ENCODE data around the gene MCUB.
"Not testable (repeated sequence)": the region's sequence is repeated elsewhere in the genome, so short reads cannot be mapped to it uniquely, and the experiment has no call there.

Gene MCUB

GRCh38 chr4:109559983-109560686 is at the start of gene MCUB:
Gene MCUB, plus strand, starts transcription at chr4:109560246. Its CDS starts 92 bp downstream, at chr4:109560338.
- peak; percentile 82 to 87 (median 86) for DNase-seq (ENCODE audit: low read depth in 3 of 3)

- DNase-seq (ENCODE audit: low read depth in 3 of 3) = no peak
Observed at GRCh38 chr4:109510687-109511086, 49.4 kb upstream of the MCUB start.

- DNase-seq (ENCODE audit: low read depth in 3 of 3) = no peak
Observed at GRCh38 chr4:109511414-109511813, 48.6 kb upstream of the MCUB start.

GRCh38 chr4:109513368-109513767 is 46.7 kb upstream of the MCUB start:
- not testable (repeated sequence) for DNase-seq (ENCODE audit: low read depth in 3 of 3)

- no peak for DNase-seq (ENCODE audit: low read depth in 3 of 3)
Observed at GRCh38 chr4:109532182-109532581, 27.9 kb upstream of the MCUB start.

DNA sequence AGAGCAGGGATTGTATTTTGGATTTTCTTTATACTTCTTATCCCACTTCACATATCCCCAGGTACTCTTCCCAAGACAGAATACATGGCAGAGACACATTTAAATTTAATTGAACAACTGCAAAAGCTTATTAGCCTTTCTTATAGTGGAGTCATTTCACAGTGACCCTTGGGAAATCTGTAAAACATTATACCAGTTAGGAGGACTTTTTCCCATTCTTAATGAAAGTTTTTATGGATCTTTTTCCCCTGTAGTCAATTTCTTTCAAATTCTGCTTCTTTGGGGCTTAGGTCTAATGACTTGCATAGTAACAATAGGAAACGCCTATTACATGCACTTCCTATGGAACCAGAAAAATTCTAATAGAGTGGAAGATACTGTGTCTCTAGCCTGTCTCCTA is 14.6 kb upstream of the MCUB start:
- DNase-seq (ENCODE audit: low read depth in 3 of 3) = no peak

- no peak for DNase-seq (ENCODE audit: low read depth in 3 of 3)
Observed at GRCh38 chr4:109547394-109547793, 12.7 kb upstream of the MCUB start.

DNA sequence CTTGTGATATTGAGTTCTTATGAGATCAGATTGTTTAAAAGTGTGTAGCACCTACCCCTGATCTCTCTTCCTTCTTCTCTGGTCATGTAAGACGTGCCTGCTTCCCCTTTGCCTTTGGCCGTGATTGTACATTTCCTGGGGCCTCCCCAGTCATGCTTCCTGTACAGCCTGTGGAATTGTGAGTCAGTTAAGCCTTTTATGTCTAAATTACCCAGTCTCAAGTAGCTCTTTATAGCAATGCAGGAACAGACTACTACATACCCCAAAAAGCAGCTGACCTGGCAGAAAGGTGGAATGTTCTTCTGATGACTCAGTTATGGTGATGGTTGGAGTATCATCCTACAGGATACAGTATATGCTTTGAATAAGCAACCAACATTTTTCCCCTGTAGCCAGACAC is 11.4 kb upstream of the MCUB start:
- peak in 1 of 3 donors; percentile 14 for DNase-seq (ENCODE audit: low read depth in 3 of 3)

GRCh38 chr4:109552237-109552636 is 7.8 kb upstream of the MCUB start:
- DNase-seq (ENCODE audit: low read depth in 3 of 3) = no peak

GRCh38 chr4:109553130-109553529 is 6.9 kb upstream of the MCUB start:
- DNase-seq (ENCODE audit: low read depth in 3 of 3) = no peak

DNA sequence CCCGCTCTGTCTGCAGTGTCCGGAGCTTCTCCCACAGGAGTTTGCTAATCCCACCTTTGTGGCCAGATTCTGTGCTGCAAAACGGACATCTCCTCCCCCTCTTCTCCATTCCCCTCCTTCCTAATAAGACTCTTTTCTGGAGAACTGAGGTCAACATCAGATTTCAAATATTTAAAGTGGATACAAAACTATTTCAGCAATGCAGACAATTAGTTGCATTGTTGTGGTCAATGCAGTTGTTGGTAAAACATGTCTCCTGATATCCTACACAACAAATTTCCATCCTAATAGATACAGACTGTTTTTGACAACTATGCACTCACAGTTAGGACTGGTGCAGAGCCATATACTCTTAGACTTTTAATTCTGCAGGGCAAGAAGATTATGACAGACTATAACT is 5.1 kb upstream of the MCUB start:
- DNase-seq (ENCODE audit: low read depth in 3 of 3) = no peak

DNA sequence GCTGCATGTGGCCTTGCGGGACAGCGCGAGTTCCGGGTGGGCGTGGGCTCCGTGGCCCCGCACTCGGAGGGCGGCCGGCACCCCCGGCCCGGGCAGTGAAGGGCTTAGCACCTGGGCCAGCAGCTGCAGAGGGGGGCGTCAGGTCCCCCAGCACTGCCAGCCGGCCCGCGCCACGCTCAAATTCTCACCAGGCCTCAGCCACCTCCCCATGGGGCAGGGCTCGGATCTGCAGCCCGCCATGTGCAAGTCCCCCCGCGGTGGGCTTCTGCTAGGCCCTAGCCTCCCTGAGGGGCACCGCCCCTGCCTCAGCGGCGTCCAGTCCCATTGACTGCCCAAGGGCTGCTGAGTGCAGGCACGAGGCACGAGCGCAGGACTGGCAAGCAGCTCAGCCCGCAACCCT is 2.6 kb upstream of the MCUB start:
- DNase-seq (ENCODE audit: low read depth in 3 of 3) = no peak

DNA sequence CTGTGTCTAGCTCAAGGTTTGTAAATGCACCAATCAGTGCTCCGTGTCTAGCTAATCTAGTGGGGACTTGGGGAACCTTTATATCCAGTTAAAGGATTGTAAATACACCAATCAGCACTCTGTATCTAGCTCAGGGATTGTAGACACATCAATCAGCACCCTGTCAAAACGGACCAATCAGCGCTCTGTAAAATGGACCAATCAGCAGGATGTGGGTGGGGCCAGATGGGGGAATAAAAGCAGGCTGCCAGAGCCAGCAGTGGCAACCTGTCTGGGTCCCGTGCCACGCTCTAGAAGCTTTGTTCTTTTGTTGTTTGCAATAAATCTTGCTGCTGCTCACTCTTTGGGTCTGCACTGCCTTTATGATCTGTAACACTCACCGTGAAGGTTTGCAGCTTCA is 2.0 kb upstream of the MCUB start:
- peak in 1 of 3 donors; percentile 18 for DNase-seq (ENCODE audit: low read depth in 3 of 3)

DNA sequence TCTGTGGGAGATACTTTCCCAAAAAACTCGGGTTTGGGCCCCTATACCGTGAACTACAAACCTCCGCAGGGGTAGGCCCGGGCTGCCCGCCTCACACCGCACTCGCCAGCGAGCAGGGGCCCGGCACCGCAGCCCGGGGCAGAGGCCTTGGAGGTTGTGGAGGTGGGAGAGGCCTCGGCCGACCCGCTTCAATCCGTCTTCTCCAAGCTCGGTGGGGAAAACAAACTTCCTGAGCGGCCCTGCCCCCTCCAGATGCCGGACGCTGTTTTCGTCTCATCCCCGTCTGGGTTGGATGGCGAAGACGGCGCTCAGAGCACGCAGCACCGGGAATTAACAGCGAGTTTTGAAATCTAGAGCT is 442 bp upstream of the MCUB start:
- peak in 2 of 3 donors; percentile 18 to 22 for DNase-seq (ENCODE audit: low read depth in 3 of 3)

GRCh38 chr4:109560687-109561461 is 828 bp downstream of the MCUB start:
- peak; percentile 31 to 52 (median 44) for DNase-seq (ENCODE audit: low read depth in 3 of 3)

DNA sequence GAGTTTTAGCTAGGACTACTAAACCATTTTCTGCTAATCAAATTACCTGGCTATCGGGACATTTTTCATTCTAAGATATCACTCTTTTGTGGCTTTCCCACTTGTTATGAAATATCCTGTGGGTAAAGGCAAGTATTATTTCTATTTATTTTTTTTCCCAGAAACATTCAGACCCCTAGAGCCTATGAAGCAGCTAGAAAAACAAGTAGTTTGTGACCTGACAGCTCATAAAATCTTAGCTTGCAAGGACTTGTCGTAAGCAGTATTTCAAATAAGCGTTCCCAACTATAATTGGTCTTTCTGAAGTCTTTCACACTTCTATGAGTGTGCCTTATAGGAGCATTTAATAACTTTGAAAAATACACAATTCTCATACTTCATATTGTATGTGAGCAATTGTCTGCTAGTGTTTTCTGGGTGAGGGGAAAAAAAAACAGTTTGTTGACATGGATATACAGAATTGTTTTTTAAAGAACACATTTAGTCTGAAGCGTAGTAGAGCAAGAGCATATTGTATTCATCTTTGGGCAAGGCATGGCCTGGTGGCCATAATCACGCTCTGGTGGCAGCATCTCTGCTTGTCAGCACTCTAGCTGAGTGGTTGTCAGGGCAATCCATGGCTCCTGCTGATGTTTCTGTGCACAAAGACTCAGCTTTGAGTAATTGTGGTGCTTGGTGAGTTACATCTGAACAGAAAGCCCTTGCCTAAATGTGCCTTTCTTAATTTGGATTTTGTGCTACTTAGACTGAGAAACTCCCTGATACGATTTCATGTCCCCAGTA is 2.6 kb downstream of the MCUB start:
- DNase-seq (ENCODE audit: low read depth in 3 of 3) = no peak

DNA sequence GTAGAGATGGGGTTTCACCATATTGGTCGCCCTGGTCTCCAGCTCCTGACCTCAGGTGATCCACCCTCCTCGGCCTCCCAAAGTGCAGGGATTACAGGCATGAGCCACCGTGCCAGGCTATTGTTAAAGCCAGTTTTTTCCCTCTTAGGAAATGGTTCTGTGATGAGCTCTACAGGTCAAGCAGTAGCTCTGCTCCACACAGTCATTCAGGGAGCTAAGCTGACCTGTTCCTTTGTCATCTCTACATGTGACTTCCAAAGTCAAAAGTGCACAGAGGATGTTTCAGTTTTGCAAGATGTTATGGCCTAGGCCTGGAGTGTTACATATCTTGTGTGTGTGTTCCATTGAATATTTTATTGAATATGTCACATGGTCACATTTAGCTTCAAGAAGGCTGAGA is 11.4 kb downstream of the MCUB start:
- DNase-seq (ENCODE audit: low read depth in 3 of 3) = no peak

DNA sequence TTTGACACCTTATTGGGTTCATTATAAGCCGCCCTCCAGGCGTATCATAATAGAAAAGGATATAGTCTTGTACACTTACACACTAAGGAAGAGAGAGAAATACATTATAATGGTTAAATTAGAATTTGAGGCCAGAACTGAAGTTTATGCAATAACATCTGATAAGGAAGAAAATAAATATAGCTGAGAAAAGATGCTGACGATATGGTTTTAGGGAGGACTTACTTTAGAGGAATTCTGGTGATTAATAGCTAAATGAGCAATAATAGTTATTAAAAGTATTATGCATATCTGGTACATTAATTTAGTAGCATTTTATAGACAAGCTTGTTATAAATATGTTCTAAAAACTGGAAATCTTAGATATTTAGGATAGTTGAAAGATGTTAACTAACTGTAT is 12.1 kb downstream of the MCUB start:
- no peak for DNase-seq (ENCODE audit: low read depth in 3 of 3)

DNA sequence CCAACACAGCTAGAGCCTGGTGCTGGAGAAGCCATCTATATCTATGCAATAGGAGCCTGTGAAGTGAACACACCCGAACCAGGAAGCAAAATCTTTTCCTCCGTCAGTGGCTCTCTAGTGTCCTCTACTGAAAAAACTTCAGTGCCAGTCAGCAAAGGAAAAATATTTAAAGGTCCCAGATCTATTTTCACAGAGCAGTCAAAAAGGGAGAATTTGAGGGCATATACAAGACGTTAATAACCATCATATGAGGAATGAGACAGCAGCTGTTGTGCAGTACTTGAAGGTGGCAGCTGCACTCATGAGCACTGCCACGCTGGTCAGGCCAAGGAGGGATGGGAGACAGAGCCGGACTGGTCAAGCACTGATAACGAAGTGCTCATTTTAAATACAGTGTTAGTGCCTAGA is 14.4 kb downstream of the MCUB start:
- DNase-seq (ENCODE audit: low read depth in 3 of 3) = no peak

- no peak for DNase-seq (ENCODE audit: low read depth in 3 of 3)
Observed at GRCh38 chr4:109574931-109575804, 15.1 kb downstream of the MCUB start.

DNA sequence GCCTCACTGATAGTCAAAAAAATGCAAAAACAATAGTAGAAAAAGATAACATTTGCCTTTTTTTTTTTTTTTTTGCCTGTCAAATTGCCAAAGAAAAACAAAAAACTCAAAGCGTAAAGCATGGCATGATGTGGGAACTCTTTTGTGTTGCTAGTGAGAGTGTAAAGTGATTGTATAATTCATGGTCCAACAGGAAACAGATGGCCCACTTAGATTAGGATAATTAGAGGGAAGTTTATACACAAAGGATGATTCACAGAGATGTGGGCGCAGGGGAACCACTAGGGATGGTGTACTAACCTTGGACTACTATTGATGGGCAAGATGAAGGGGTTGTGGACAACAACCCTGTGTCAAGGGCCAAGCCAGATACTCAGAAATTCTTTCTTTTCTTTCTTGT is 16.4 kb downstream of the MCUB start:
- DNase-seq (ENCODE audit: low read depth in 3 of 3) = no peak

GRCh38 chr4:109578846-109579245 is 18.8 kb downstream of the MCUB start:
- DNase-seq (ENCODE audit: low read depth in 3 of 3) = no peak
